ENCODE results near the gene HNRNPL. TPM values are rescaled to one million over a fixed set of nuclear protein-coding genes. Genes with fewer than 3 reads are reported as not detected.

Gene HNRNPL
- total and polyA plus RNA-seq, 2 of the 8 experiments (the other 6 are each of a cell fraction or from before 2014, with no cell fraction given): 404 to 779 TPM

DNA sequence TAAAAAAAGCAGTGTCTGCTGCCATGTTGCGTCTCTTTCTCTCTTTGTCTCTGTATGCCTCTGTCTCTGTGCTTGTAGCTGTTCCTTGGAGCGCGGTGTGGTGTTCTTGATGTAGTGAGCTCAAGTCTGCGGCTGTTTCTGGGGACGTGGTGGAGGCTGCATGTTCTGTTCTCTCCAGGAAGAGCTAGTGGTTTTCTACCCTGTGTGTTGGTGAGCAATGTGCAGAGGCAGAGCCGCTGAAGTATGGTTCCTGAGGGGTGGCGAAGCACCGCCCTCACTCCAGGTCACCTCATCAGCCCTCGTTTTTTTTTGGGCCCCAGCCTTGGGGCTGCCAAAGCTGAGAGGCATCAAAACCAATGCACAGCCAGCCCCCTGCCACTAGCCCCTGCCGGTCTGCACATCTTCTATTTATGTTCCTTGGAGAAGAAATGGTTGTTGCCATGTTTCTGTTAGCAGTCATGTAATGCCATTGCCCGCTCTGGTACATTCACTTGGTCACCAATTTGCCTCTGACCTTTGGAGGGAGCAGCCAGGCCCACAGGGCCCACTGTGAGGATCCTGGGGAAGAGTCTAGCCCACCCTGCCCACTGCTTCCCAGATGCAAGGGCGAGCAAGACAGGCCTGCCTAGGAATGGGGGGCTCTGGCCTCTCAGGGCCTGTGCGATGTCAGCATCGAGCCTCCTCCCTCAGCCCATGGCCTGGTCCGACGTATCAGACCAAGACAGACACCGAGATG lies 7.2 kb downstream of the HNRNPL start:
- Histone ChIP-seq H3K23me2 (ENCODE audit: low read depth, low read length) (no peaks in the 10 kb centered on the region), H4K8ac (ENCODE audit: extremely low read depth, insufficient read depth, low read length) (no peak overlapping the region; the same call in 1 of the 2 replicates), H3K4me1 (replicated peaks in 1 of 4; ENCODE audit: control insufficient read depth in 3 of 4, insufficient read depth in 4 of 4, low read length in 3 of 4) (peaks cover 0 to 3% (median 0%) of the 10 kb centered on the region in 4 experiments; a peak in 1 of 7 replicates), H3K9me3 (ENCODE audit: insufficient read depth in 2 of 2, low read depth in 1 of 2, low read length in 1 of 2) (no peaks in the 10 kb centered on the region), H3K18ac (ENCODE audit: extremely low read depth, low read length) (no peak overlapping the region), H2BK5ac (ENCODE audit: low read depth, low read length) (no peak overlapping the region; the same call in 1 of the 2 replicates), H2AK5ac (ENCODE audit: low read depth, low read length) (no peak overlapping the region), H3K4ac (replicated peaks; ENCODE audit: insufficient read length, low read depth, low read length) (no peak overlapping the region), H2BK20ac (ENCODE audit: low read length) (no peak overlapping the region), H3K36me3 (ENCODE audit: control insufficient read depth in 2 of 4, insufficient read depth in 4 of 4, low read length in 3 of 4) (peaks cover 86 to 100% (median 99%) of the 10 kb centered on the region in 4 experiments), H3K27me3 (replicated peaks in 1 of 4; ENCODE audit: control insufficient read depth in 3 of 4, extremely low read depth in 1 of 4, insufficient read depth in 3 of 4, low read length in 3 of 4) (no peaks in the 10 kb centered on the region; a peak in 1 of 7 replicates), H4K5ac (ENCODE audit: insufficient read length, low read depth, low read length) (no peak overlapping the region), H3K79me1 (ENCODE audit: low read depth, low read length) (peaks cover 11% of the 10 kb centered on the region; the same call in 1 of the 2 replicates), H2BK12ac (ENCODE audit: low read depth, low read length) (no peak overlapping the region), H2BK120ac (replicated peaks; ENCODE audit: low read depth, low read length) (no peak overlapping the region), H2BK15ac (ENCODE audit: low read length) (no peak overlapping the region), H3K14ac (ENCODE audit: insufficient read length) (no peak overlapping the region), H4K91ac (replicated peaks; ENCODE audit: insufficient read length, low read length) (no peak overlapping the region), H3K27ac (ENCODE audit: low read depth, low read length) (no peak overlapping the region), H3K9ac (replicated peaks in 1 of 4; ENCODE audit: extremely low read depth in 1 of 4, low read depth in 3 of 4, low read length in 3 of 4) (no peak overlapping the region), H3K56ac (replicated peaks; ENCODE audit: insufficient read length, low read depth, low read length) (no peak overlapping the region), H4K20me1 (replicated peaks in 1 of 2; ENCODE audit: control insufficient read depth in 1 of 2, insufficient read depth in 2 of 2, low read length in 2 of 2) (peaks cover 45 to 61% of the 10 kb centered on the region in 2 experiments), H3K4me2 (ENCODE audit: insufficient read depth in 1 of 2, low read depth in 2 of 2, low read length in 2 of 2) (no peak overlapping the region), H3K23ac (ENCODE audit: insufficient read length) (no peak overlapping the region), H2AFZ (ENCODE audit: low read length) (no peak overlapping the region), H3K79me2 (ENCODE audit: control insufficient read depth in 1 of 2, insufficient read depth in 2 of 2, low read length in 2 of 2) (peaks cover 8 to 61% of the 10 kb centered on the region in 2 experiments; a peak in 3 of 4 replicates), H3K4me3 (ENCODE audit: extremely low read depth in 1 of 4, insufficient read depth in 2 of 4, low read depth in 3 of 4, low read length in 4 of 4) (no peak overlapping the region)
- CTCF ChIA-PET (ENCODE audit: partially characterized antibody): interaction anchor here (0.6 to 1.1 kb wide), 3 partner anchors 13 to 327 kb away, joined by 3 read pairs; no protein-coding TSS in a partner anchor
- POLR2A ChIA-PET (ENCODE audit: partially characterized antibody): interaction anchor here (1.0 to 8.3 kb wide), 5 partner anchors 8 to 92 kb away, joined by 3 to 376 read pairs (median 3); partner anchors contain the start of gene ECH1
- FAIRE-seq (no peak), DNase-seq (ENCODE audit: low read depth in 1 of 2, low spot score in 2 of 2) (no peak)
- TF ChIP-seq CHD2 (IDR thresholded peaks at IDR 0.05; ENCODE audit: low read length): no peak
- no peak for TF ChIP-seq NANOG (IDR thresholded peaks at IDR 0.05; ENCODE audit: insufficient read depth, low read depth, low read length, poor library complexity, severe bottlenecking)
- TF ChIP-seq JUN (IDR thresholded peaks at IDR 0.05; ENCODE audit: low read depth, low read length): no peak
- TF ChIP-seq, protein P1, sequence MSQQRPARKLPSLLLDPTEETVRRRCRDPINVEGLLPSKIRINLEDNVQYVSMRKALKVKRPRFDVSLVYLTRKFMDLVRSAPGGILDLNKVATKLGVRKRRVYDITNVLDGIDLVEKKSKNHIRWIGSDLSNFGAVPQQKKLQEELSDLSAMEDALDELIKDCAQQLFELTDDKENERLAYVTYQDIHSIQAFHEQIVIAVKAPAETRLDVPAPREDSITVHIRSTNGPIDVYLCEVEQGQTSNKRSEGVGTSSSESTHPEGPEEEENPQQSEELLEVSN (IDR thresholded peaks at IDR 0.05): no peak
- peak in 1 of 2 experiments; percentile 24; a peak in 1 of 3 replicates for TF ChIP-seq POLR2A (IDR thresholded peaks at IDR 0.05; ENCODE audit: control extremely low read depth in 1 of 2, low read depth in 2 of 2, low read length in 2 of 2)
- TF ChIP-seq PHF8 (conservative IDR thresholded peaks at IDR 0.05; ENCODE audit: low read depth, low read length): no peak
- WGBS, 2 experiments (ENCODE audit: extremely low coverage in 1 of 2, insufficient coverage in 1 of 2, insufficient read length in 1 of 2, insufficient replicate concordance in 2 of 2, low coverage in 1 of 2, low lambda C conversion rate in 2 of 2, missing lambda C conversion rate in 1 of 2): 91% methylated on average over 17 of the region's 17 CpGs; no CpG with 5 or more reads in 1 of the 2 experiments

Data from H1 (cell line).